Osteocyte (in vitro differentiated cells): ENCODE measurements around the gene UBL4A. TPM values are rescaled to one million over a fixed set of nuclear protein-coding genes. Genes with fewer than 3 reads are reported as not detected.

Source experiments
- DNase-seq: peaks from one replicate; pipeline ENCODE4 v3.0.0; 2021; ENCODE audit warnings: mixed read lengths; ENCODE audit not compliant: unreplicated experiment; ENCODE audit errors: extremely low spot score
- H3K27ac Mint-ChIP-seq: one replicate; pipeline ENCODE4 v1.8.0; 2021; ENCODE audit warnings: mild to moderate bottlenecking, mixed read lengths; ENCODE audit not compliant: unreplicated experiment
- H3K27me3 Mint-ChIP-seq: one replicate; pipeline ENCODE4 v1.8.0; 2021; ENCODE audit warnings: mixed read lengths; ENCODE audit not compliant: unreplicated experiment
- H3K36me3 Mint-ChIP-seq: one replicate; pipeline ENCODE4 v1.8.0; 2021; ENCODE audit warnings: mixed read lengths; ENCODE audit not compliant: unreplicated experiment
- H3K4me1 Mint-ChIP-seq: one replicate; pipeline ENCODE4 v1.8.0; 2021; ENCODE audit warnings: mixed read lengths; ENCODE audit not compliant: unreplicated experiment
- H3K4me3 Mint-ChIP-seq: one replicate; pipeline ENCODE4 v1.8.0; 2021; ENCODE audit warnings: mild to moderate bottlenecking, moderate library complexity, mixed read lengths; ENCODE audit not compliant: unreplicated experiment
- H3K9me3 Mint-ChIP-seq: one replicate; pipeline ENCODE4 v1.8.0; 2021; ENCODE audit warnings: mixed read lengths; ENCODE audit not compliant: unreplicated experiment
- CTCF ChIP-seq: fragments of 200-600 bp; sonication (generic); IDR thresholded peaks from 2 replicates; pipeline ENCODE4 v1.5.0; 2021; ENCODE audit warnings: antibody characterized with exemption, mild to moderate bottlenecking, moderate library complexity
- microRNA-seq: library from miRNA; unstranded; fragments of <30 nt; microRNA quantifications from one replicate; pipeline ENCODE4 v1.1.0, GENCODE V29; 2020; ENCODE audit not compliant: unreplicated experiment
- total RNA-seq: library from RNA; stranded (reverse); gene quantifications from 2 replicates; pipeline ENCODE4 v1.2.1, GENCODE V29; 2021

Gene UBL4A
- total RNA-seq, 1 donor from 2014 or later, result 17.4 TPM

DNA sequence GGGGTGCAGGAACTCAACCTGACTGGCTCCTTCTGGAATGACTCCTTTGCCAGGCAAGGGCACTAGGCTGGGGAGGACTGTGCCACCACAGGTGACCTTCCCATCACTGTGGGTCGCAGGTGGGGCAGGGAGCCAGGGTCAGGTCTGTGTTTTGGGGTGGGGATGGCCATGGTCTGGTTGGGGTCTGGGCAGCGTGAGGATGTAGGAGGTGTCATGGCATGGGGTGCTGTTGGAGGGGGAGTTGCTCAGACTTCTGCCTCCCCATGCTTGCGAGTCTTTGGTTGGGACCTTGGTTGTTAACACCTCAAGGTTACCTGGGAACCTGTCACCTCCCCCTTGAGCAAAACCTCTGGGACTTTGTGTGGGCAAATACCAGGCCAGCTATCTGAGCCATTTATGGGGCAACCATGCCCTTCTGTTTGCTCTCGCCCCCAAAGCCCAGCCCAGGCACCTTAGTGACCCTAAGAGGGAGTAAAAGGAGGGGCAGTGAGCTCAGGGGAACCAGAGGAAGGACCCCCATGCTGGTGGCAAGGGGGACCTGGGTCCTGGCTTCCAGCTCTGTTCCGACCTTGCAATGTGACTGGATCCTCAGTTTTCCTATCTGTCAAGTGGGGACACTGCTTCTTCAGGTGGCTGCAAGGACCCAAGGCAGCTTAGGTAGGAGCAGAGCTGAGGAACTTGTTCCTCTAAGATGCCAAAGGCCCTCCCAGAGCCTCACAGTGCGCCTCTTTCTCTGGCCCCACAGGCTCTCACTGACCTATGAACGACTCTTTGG lies 51.8 kb downstream of the UBL4A start:
- Mint-ChIP-seq H3K27me3 (no peaks in the 10 kb centered on the region), H3K9me3 (peaks cover 4% of the 10 kb centered on the region), H3K36me3 (no peaks in the 10 kb centered on the region), H3K4me3 (no peak overlapping the region), H3K27ac (no peak overlapping the region), H3K4me1 (peaks cover 16% of the 10 kb centered on the region)
- no peak for TF ChIP-seq CTCF
- no peak for DNase-seq

Small RNAs within 50 kb of the gene (microRNA-seq; reads per million reads assigned to microRNA genes)
- 2.7 reads per million for gene MIR6858

Other genes with a start within 250 kb of the UBL4A start
- not detected in 2 replicates for gene OPN1MW3, start 229.0 kb downstream of the UBL4A start, total RNA-seq
- not detected in 2 replicates for gene TEX28, start 191.5 kb downstream of the UBL4A start, total RNA-seq
- not detected in 2 replicates for gene TKTL1, start 190.8 kb downstream of the UBL4A start, total RNA-seq
- gene FLNA, start 112.0 kb downstream of the UBL4A start, total RNA-seq, result 2,024 and 2,203 TPM in 2 replicates
- 68.9 and 73.1 TPM in 2 replicates for gene EMD, start 107.3 kb downstream of the UBL4A start, total RNA-seq
- gene RPL10, start 88.2 kb downstream of the UBL4A start, total RNA-seq, result 2,857 and 2,892 TPM in 2 replicates
- gene DNASE1L1, start 77.4 kb downstream of the UBL4A start, total RNA-seq, result 27.9 and 28.1 TPM in 2 replicates
- gene TAFAZZIN, start 75.1 kb downstream of the UBL4A start, total RNA-seq, result 46.2 and 47.3 TPM in 2 replicates
- 144 and 153 TPM in 2 replicates for gene ATP6AP1, start 57.9 kb downstream of the UBL4A start, total RNA-seq
- gene GDI1, start 49.5 kb downstream of the UBL4A start, total RNA-seq, result 135 and 152 TPM in 2 replicates
- gene FAM50A, start 42.5 kb downstream of the UBL4A start, total RNA-seq, result 92.2 and 92.8 TPM in 2 replicates
- gene PLXNA3, start 28.3 kb downstream of the UBL4A start, total RNA-seq, result 107 and 108 TPM in 2 replicates
- gene LAGE3, start 7.3 kb downstream of the UBL4A start, total RNA-seq, result 15.6 and 19.6 TPM in 2 replicates
- 20.6 and 22.4 TPM in 2 replicates for gene SLC10A3, start 4.0 kb upstream of the UBL4A start, total RNA-seq
- gene FAM3A, start 29.6 kb upstream of the UBL4A start, total RNA-seq, result 38.2 and 40.4 TPM in 2 replicates
- 103 and 108 TPM in 2 replicates for gene G6PD, start 60.2 kb upstream of the UBL4A start, total RNA-seq
- gene IKBKG, start 61.0 kb upstream of the UBL4A start, total RNA-seq, result 23.6 and 25.0 TPM in 2 replicates
- not detected in 2 replicates for gene CTAG1A, start 98.5 kb upstream of the UBL4A start, total RNA-seq
- not detected in 2 replicates for gene CTAG1B, start 132.7 kb upstream of the UBL4A start, total RNA-seq
- not detected in 2 replicates for gene CTAG2, start 167.0 kb upstream of the UBL4A start, total RNA-seq